PFSK-1 (cell line): ENCODE data around the gene POC1A.

Source experiments
- FOXP2 ChIP-seq: optimal IDR thresholded peaks from 2 replicates; pipeline ENCODE3; 2011; ENCODE audit warnings: borderline replicate concordance, control low read depth, inconsistent platforms; ENCODE audit not compliant: insufficient read depth; ENCODE audit errors: extremely low read length, extremely low read depth
- POLR2AphosphoS5 ChIP-seq: IDR thresholded peaks from 2 replicates; pipeline ENCODE4 v1.6.1; 2012; ENCODE audit warnings: low read depth, mild to moderate bottlenecking, control low read depth, low read length, moderate library complexity
- SIN3A ChIP-seq: IDR thresholded peaks from 2 replicates; pipeline ENCODE4 v1.6.1; 2012; ENCODE audit warnings: mild to moderate bottlenecking, low read length, moderate library complexity, borderline replicate concordance; ENCODE audit not compliant: insufficient read depth
- TAF1 ChIP-seq: IDR thresholded peaks from 2 replicates; pipeline ENCODE4 v1.6.1; 2012; ENCODE audit warnings: low read length, control low read depth, borderline replicate concordance; ENCODE audit not compliant: insufficient read depth
- TF ChIP-seq, protein P1 (sequence below), 2 experiments: IDR thresholded peaks; 2 replicates each; pipeline versions ENCODE4 v1.6.1 to v1.8.0; 2011 to 2012; ENCODE audit warnings: low read depth in 2 of 2, low read length in 2 of 2, control low read depth in 1 of 2, inconsistent platforms in 1 of 2, mild to moderate bottlenecking in 1 of 2, moderate library complexity in 1 of 2; ENCODE audit not compliant: insufficient read depth in 1 of 2

POC1A gene

DNA sequence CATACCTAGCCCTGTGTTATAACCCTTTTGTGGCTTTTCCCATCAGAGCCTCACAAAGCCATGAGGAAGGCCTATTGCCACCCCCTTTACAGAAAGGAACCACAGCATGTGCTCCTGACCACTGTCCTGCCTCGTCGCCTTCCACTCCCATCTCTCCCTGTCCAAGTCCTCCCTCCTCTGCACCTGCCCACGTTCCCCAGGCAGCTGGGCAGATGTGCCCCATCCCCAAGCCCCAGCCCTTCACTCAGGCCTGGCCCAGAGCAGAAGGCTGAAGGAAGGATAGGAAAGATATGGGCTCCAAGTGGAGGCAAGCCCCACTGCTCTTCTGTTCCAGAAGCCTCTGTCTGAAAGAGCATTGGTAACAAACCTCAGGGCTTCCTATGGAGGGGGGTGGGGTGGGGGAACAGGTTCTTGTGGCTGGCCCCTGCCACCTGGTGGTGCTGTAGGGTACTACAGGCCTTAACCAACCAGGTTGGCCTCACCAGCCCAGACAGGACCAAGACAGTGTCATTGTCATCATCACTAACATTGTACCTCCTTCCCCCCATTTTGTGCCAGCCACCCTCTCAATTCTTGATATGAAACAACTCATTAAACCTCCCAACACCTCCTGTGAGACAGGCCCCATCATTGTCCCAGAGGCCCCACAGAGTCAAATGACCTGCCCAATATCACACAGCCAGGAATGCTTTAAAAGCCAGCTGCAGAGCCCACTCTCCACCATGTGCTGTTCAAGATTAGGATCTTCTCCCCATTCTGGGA lies 10.0 kb downstream of the POC1A start:
- TF ChIP-seq, protein P1, sequence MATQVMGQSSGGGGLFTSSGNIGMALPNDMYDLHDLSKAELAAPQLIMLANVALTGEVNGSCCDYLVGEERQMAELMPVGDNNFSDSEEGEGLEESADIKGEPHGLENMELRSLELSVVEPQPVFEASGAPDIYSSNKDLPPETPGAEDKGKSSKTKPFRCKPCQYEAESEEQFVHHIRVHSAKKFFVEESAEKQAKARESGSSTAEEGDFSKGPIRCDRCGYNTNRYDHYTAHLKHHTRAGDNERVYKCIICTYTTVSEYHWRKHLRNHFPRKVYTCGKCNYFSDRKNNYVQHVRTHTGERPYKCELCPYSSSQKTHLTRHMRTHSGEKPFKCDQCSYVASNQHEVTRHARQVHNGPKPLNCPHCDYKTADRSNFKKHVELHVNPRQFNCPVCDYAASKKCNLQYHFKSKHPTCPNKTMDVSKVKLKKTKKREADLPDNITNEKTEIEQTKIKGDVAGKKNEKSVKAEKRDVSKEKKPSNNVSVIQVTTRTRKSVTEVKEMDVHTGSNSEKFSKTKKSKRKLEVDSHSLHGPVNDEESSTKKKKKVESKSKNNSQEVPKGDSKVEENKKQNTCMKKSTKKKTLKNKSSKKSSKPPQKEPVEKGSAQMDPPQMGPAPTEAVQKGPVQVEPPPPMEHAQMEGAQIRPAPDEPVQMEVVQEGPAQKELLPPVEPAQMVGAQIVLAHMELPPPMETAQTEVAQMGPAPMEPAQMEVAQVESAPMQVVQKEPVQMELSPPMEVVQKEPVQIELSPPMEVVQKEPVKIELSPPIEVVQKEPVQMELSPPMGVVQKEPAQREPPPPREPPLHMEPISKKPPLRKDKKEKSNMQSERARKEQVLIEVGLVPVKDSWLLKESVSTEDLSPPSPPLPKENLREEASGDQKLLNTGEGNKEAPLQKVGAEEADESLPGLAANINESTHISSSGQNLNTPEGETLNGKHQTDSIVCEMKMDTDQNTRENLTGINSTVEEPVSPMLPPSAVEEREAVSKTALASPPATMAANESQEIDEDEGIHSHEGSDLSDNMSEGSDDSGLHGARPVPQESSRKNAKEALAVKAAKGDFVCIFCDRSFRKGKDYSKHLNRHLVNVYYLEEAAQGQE (IDR thresholded peaks at IDR 0.05; ENCODE audit: insufficient read depth in 1 of 2, low read depth in 2 of 2, low read length in 2 of 2): no peak
- no peak for TF ChIP-seq SIN3A
- no peak for TF ChIP-seq POLR2AphosphoS5
- no peak for TF ChIP-seq FOXP2
- no peak for TF ChIP-seq TAF1

DNA sequence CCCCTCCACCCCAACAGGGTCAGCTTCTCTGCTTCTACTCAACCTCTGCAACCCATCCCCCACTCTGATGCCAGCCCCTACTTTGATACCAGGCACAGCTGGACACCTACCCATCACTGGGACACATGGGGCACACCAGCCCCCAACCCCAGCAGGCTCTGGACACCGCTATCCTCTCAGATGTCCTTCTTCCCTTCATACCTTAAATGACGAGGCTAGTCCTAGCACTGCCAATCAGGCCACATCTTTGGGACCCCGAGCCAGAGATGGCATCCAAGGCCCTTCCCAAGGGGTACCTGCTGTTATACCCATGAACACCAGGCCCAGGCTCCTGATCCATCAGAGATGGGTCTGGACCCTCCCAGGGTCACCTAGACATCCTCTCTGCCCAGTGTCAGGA lies 10.6 kb downstream of the POC1A start:
- TF ChIP-seq, protein P1 (IDR thresholded peaks at IDR 0.05; ENCODE audit: insufficient read depth in 1 of 2, low read depth in 2 of 2, low read length in 2 of 2): no peak
- TF ChIP-seq FOXP2: no peak
- no peak for TF ChIP-seq SIN3A
- no peak for TF ChIP-seq TAF1
- TF ChIP-seq POLR2AphosphoS5: no peak

DNA sequence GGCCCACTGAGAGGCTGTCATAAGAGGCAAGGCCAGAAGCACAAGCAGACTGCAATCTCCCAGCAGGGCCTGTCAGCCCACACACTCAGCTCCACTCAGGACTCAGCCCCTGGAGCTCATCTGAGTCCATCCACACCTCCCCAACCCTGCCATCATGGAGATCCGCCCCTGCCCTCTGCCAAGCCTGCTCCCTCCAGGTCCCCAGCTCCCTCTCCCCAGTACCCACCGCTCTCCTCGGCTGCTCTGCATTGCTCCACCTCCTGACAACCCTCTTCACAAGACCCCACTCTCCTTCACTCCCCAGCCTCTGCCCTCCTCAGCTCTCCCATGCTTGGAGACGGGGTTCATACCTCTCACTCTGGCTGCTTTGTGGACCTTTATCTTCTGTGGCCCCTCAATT lies 11.1 kb downstream of the POC1A start:
- TF ChIP-seq FOXP2: no peak
- TF ChIP-seq, protein P1 (IDR thresholded peaks at IDR 0.05; ENCODE audit: insufficient read depth in 1 of 2, low read depth in 2 of 2, low read length in 2 of 2): no peak
- no peak for TF ChIP-seq TAF1
- no peak for TF ChIP-seq SIN3A
- TF ChIP-seq POLR2AphosphoS5: no peak

DNA sequence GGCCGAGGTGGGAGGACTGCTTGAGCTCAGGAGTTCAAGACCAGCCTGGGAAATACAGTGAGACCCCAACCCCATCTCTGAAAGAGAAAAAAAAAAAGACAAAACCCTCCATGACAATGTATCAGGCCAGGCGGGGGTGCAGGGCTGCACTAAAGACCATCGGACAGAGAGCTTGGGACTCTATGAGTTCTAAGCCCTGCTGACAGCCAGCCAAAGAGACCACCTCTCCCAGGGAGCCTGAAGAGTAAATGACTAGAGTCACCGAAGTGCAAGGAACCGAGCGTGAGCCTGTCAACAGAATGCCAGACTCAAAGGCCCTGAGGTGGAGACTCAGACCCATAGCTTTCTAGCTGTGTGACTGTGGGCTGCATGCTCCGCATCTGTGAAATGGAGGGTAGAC lies 12.5 kb downstream of the POC1A start:
- TF ChIP-seq SIN3A: no peak
- TF ChIP-seq FOXP2: no peak

DNA sequence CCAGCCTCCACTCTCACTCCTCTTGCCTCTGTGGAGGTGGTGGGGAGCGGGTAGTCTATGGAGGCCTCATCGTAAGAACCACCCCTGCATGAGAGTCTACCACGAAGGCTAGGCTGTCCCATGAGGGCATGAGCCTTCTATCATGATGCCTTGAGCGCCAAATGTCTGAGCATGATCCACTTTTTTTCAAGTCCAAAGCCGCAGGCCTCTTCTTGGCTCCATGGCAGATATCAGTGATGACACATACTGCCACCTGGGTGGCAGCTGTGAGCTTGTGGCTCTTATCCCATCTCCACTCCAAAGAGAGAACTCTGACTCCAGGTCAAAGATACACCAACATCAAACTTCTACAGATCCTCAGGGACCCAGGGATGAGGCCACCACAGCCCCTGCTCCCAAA lies 13.5 kb downstream of the POC1A start:
- no peak for TF ChIP-seq TAF1
- TF ChIP-seq POLR2AphosphoS5: no peak
- TF ChIP-seq FOXP2: no peak
- TF ChIP-seq SIN3A: no peak
- TF ChIP-seq, protein P1 (IDR thresholded peaks at IDR 0.05; ENCODE audit: insufficient read depth in 1 of 2, low read depth in 2 of 2, low read length in 2 of 2): no peak
